ENCODE measurements around the gene MYL11.
"Not testable (repeated sequence)": the region's sequence is repeated elsewhere in the genome, so short reads cannot be mapped to it uniquely, and the experiment has no call there.

The MYL11 gene

GRCh38 chr16:30383521-30383920, 8.9 kb downstream of the MYL11 start:
- H3K4me3 ChIP-seq (ENCODE audit: low read depth, low read length), result no peak overlapping the region
- no peak for DNase-seq (ENCODE audit: low read depth)
- TF ChIP-seq POLR2A (IDR thresholded peaks at IDR 0.05; ENCODE audit: extremely low read depth, insufficient read length), result no peak
- TF ChIP-seq, protein P1, sequence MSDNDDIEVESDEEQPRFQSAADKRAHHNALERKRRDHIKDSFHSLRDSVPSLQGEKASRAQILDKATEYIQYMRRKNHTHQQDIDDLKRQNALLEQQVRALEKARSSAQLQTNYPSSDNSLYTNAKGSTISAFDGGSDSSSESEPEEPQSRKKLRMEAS (IDR thresholded peaks at IDR 0.05; ENCODE audit: low read depth, low read length), result no peak
- TF ChIP-seq CTCF (IDR thresholded peaks at IDR 0.05; ENCODE audit: low read depth, low read length), result no peak
- TF ChIP-seq MYC (IDR thresholded peaks at IDR 0.05; ENCODE audit: low read depth, low read length), result no peak

- H3K4me3 ChIP-seq (ENCODE audit: low read depth, low read length), result peak overlapping the region; percentile 75
- no peak for DNase-seq (ENCODE audit: low read depth)
- TF ChIP-seq POLR2A (IDR thresholded peaks at IDR 0.05; ENCODE audit: extremely low read depth, insufficient read length), result no peak
Measured at GRCh38 chr16:30394592-30395154, 20.1 kb downstream of the MYL11 start.

DNA sequence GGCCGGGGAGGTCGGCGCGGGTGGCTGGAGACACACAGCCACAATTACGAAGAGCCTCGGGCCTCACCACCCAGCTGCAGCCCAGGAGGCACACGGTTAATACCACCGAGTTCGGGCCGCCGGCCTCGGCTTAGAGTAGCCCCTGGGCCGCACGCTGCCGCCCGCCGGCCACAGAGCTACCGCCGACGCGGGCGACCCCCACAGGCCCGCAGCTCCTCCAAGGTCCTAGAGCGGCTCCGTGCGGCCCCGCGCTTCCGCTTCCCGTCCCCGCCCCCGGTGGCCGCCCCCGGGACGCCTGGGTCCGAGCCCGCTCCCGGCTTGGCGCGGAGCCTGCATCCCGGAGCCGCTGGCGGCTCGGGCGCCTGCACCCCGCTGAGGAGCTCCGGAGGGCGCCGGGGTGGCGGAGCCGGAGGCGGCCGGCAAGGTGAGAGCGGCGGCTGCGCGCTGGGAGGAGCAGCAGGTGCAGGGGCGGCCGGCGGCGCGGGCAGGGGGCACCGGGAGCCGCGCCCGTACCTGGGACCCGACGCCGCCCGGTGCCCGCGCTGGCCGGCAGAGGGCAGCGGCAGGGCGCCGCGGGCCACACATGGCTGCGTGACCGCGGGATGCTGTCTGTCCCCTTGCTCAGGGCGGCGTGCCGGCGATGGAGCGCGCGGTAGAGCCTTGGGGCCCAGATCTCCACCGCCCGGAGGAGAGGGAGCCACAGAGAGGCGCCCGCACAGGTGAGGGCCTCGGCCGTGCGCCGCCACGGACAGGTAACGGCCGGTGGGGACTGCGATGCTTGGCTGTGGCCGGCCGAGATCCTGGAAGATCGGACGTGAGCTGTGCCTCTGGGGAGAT, 20.8 kb downstream of the MYL11 start, which contains the start of gene ZNF48:
ZNF48 (plus strand) TSS at position 266 of the 837 bp plus-strand sequence; CDS start at position 641, 375 bp downstream.
- DNase-seq (ENCODE audit: low read depth), result peak; percentile 92
- TF ChIP-seq CTCF (IDR thresholded peaks at IDR 0.05; ENCODE audit: low read depth, low read length), result peak; percentile 15
- TF ChIP-seq, protein P1 (IDR thresholded peaks at IDR 0.05; ENCODE audit: low read depth, low read length), result peak; percentile 78
- TF ChIP-seq MYC (IDR thresholded peaks at IDR 0.05; ENCODE audit: low read depth, low read length), result peak; percentile 69; the same call in 1 of the 2 replicates
- TF ChIP-seq POLR2A (IDR thresholded peaks at IDR 0.05; ENCODE audit: extremely low read depth, insufficient read length), result peak; percentile 57
- peak within 1 kb of the TSS; percentile 75 for H3K4me3 ChIP-seq (ENCODE audit: low read depth, low read length)

- DNase-seq (ENCODE audit: low read depth), result peak; percentile 72
- no peak for TF ChIP-seq POLR2A (IDR thresholded peaks at IDR 0.05; ENCODE audit: extremely low read depth, insufficient read length)
- TF ChIP-seq, protein P1 (IDR thresholded peaks at IDR 0.05; ENCODE audit: low read depth, low read length), result no peak
- no peak for TF ChIP-seq CTCF (IDR thresholded peaks at IDR 0.05; ENCODE audit: low read depth, low read length)
- TF ChIP-seq MYC (IDR thresholded peaks at IDR 0.05; ENCODE audit: low read depth, low read length), result no peak
- H3K4me3 ChIP-seq (ENCODE audit: low read depth, low read length), result peak overlapping the region; percentile 75
Measured at GRCh38 chr16:30395992-30396585, 21.5 kb downstream of the MYL11 start.

DNA sequence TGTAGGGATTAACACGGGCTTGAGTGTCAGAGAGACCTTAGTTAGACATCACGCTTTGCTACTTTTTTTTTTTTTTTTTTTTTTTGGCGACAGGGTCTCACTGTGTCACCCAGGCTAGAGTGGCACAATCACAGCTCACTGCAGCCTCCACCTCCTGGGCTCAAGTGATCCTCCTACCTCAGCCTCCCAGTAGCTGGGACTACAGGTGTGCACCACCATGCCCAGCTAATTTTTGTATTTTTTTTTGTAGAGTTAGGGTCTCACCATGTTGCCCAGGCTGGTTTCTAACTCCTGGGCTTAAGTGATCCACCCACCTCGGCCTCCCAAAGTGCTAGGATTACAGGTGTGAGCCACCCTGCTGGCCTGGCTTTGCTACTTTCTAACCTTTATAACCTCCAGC, 22.0 kb downstream of the MYL11 start:
- DNase-seq (ENCODE audit: low read depth), result not testable (repeated sequence)
- peak overlapping the region; percentile 75 for H3K4me3 ChIP-seq (ENCODE audit: low read depth, low read length)

- TF ChIP-seq CTCF (IDR thresholded peaks at IDR 0.05; ENCODE audit: low read depth, low read length) (no peak), MYC (IDR thresholded peaks at IDR 0.05; ENCODE audit: low read depth, low read length) (no peak), POLR2A (IDR thresholded peaks at IDR 0.05; ENCODE audit: extremely low read depth, insufficient read length) (no peak)
- TF ChIP-seq, protein P1 (IDR thresholded peaks at IDR 0.05; ENCODE audit: low read depth, low read length), result no peak
- no peak overlapping the region for H3K4me3 ChIP-seq (ENCODE audit: low read depth, low read length)
- no peak for DNase-seq (ENCODE audit: low read depth)
Measured at GRCh38 chr16:30397056-30397455, 22.5 kb downstream of the MYL11 start.

Measured in NB4 (cell line).